Psoas muscle (tissue), 8 donors: ENCODE data around the gene PLXNC1. TPM values are rescaled to one million over a fixed set of nuclear protein-coding genes. Genes with fewer than 3 reads are reported as not detected.

Experiments
- ATAC-seq, 4 donors: fragments of 200-7000 bp; cut with Tn5 transposase; one replicate each; pipeline ENCODE4 v1.9.1; 2020; ENCODE audit warnings: moderate library complexity in 3 of 4, mild to moderate bottlenecking in 2 of 4
- DNase-seq, 2 donors: peaks; one replicate each; pipeline ENCODE4 v3.0.0-alpha.2; 2020
- H3K27ac ChIP-seq: fragments of 200-600 bp; one replicate; pipeline ENCODE4 v1.8.0; 2022
- H3K27me3 ChIP-seq, 3 donors: fragments of 200-600 bp in 1 of 3; one replicate each; pipeline versions ENCODE4 v1.6.1 to v1.8.0; 2013 to 2022; ENCODE audit warnings: low read length in 2 of 3, mild to moderate bottlenecking in 2 of 3, moderate library complexity in 1 of 3; ENCODE audit not compliant: insufficient read depth in 3 of 3
- H3K36me3 ChIP-seq, 2 donors: fragments of 200-600 bp in 1 of 2; one replicate each; pipeline versions ENCODE4 v1.6.1 to v1.8.0; 2013 to 2022; ENCODE audit warnings: low read depth in 1 of 2, mild to moderate bottlenecking in 1 of 2, moderate library complexity in 1 of 2; ENCODE audit not compliant: insufficient read depth in 1 of 2
- H3K4me1 ChIP-seq: fragments of 200-600 bp; one replicate; pipeline ENCODE4 v1.8.0; 2022
- H3K4me3 ChIP-seq: fragments of 200-600 bp; one replicate; pipeline ENCODE4 v1.8.0; 2022; ENCODE audit warnings: mild to moderate bottlenecking
- H3K9me3 ChIP-seq: fragments of 200-600 bp; one replicate; pipeline ENCODE4 v1.8.0; 2022
- WGBS, 3 donors: extraction: QIAGEN DNeasy Blood & Tissue Kit; methylation state at CpG; one replicate each; pipeline versions ENCODE4 v1.1.6 to v1.1.7; 2013; 5-methylcytosine and 5-hydroxymethylcytosine counted together
- intact Hi-C, 2 donors: fragments of 100-400 bp; cut with DNase I; formaldehyde crosslinking; loops; one replicate each; pipeline versions ENCODE4 v1.11.0 to v1.14.2; 2022
- polyA plus RNA-seq, 3 donors: library from polyadenylated mRNA; stranded (reverse); fragments of 200-250 nt; gene quantifications; one replicate each; pipeline ENCODE4 v1.2.3, GENCODE V29; 2013
- total RNA-seq, 4 donors: library from RNA; stranded (reverse); fragmentation: NEBNext Ultra II Directional in 2 of 4; extraction: Animal tissue kit (Norgen Biotek cat#: 25700) in 2 of 4; gene quantifications; one replicate each; pipeline versions ENCODE4 v1.2.1 to v1.2.4, GENCODE V29; 2021 to 2023
- TF ChIP-seq, protein P1 (sequence below): fragments of 200-600 bp; IDR thresholded peaks from one replicate; pipeline ENCODE4 v1.8.0; 2022; ENCODE audit warnings: antibody characterized with exemption
- donor health status: healthy with polysubstance abuse.
- donor health status: DM: no; HTN: no; CAD: no; lungs with moderate emphysema.
- donor health status: Bipolar disorder and iron deficiency.
- donor health status: healthy.
- donor health status: DM: yes; HTN: yes; CAD: no.
- donor health status: DM: no; HTN: no; CAD: no.
- donor health status: DM: no; HTN: no; CAD: no.
- donor health status: DM: yes; HTN: yes; CAD: no.

PLXNC1 gene
- total and polyA plus RNA-seq, 7 donors: 0.18 to 4.0 (median 0.52) TPM

DNA sequence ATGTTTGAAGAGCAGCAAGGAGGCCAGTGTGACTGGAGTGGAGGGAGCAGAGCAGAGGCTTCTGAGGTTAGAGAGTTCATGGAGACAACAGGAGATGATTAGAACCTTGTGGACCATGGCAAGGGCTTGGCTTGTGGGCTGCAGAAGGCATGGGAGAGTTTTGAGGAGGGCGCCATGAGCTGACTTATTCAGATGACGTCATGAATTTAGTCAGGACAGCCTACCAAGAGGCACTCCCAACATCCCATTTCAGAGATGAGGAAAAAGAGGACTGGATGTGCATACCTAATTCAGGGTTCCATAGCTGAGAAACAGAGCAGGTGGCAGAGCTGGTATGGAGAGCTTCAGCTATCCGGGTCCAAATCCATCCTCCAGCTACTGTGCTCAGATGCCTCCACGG is 101.8 kb downstream of the PLXNC1 start:
- intact Hi-C loops: no loop called here
- Histone ChIP-seq H3K27me3 (no peaks in the 10 kb centered on the region), H3K4me1 (no peaks in the 10 kb centered on the region), H3K27ac (no peak overlapping the region), H3K9me3 (no peaks in the 10 kb centered on the region), H3K36me3 (no peaks in the 10 kb centered on the region), H3K4me3 (no peak overlapping the region)
- TF ChIP-seq, protein P1, sequence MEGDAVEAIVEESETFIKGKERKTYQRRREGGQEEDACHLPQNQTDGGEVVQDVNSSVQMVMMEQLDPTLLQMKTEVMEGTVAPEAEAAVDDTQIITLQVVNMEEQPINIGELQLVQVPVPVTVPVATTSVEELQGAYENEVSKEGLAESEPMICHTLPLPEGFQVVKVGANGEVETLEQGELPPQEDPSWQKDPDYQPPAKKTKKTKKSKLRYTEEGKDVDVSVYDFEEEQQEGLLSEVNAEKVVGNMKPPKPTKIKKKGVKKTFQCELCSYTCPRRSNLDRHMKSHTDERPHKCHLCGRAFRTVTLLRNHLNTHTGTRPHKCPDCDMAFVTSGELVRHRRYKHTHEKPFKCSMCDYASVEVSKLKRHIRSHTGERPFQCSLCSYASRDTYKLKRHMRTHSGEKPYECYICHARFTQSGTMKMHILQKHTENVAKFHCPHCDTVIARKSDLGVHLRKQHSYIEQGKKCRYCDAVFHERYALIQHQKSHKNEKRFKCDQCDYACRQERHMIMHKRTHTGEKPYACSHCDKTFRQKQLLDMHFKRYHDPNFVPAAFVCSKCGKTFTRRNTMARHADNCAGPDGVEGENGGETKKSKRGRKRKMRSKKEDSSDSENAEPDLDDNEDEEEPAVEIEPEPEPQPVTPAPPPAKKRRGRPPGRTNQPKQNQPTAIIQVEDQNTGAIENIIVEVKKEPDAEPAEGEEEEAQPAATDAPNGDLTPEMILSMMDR: no peak
- ATAC-seq (no peak), DNase-seq (no peak)
- WGBS, 3 donors: 89 to 95% (median 90%) methylated on average over 4 of the region's 4 CpGs

DNA sequence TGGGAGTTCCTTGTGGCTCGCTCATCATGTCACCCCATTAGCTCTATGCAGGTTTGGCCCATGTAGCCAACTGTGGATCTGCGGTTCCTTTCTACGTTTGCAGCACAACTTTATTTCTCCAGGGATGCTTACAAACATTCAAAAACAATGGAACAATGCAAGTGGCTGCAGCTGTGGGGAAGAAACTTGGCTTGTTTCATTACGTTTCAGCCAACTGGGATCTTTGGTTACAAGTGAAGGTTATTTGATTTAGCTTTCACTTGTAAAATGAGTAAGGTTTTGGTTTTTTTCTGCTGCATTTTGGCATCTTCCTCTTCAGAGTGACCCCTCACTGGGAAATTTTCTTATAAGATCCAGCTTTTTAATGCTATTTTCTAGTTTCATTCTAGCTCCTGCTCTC is 105.9 kb downstream of the PLXNC1 start:
- Histone ChIP-seq H3K27ac (peak overlapping the region; percentile 24), H3K9me3 (no peaks in the 10 kb centered on the region), H3K36me3 (no peaks in the 10 kb centered on the region), H3K4me1 (no peaks in the 10 kb centered on the region), H3K27me3 (no peaks in the 10 kb centered on the region), H3K4me3 (peak overlapping the region; percentile 37)
- TF ChIP-seq, protein P1: no peak
- ATAC-seq (peak in 1 of 4 donors; percentile 22), DNase-seq (no peak)
- intact Hi-C loops: no loop called here
- 28 to 33% (median 33%) methylated on average over 4 of the region's 4 CpGs for WGBS, 3 donors

DNA sequence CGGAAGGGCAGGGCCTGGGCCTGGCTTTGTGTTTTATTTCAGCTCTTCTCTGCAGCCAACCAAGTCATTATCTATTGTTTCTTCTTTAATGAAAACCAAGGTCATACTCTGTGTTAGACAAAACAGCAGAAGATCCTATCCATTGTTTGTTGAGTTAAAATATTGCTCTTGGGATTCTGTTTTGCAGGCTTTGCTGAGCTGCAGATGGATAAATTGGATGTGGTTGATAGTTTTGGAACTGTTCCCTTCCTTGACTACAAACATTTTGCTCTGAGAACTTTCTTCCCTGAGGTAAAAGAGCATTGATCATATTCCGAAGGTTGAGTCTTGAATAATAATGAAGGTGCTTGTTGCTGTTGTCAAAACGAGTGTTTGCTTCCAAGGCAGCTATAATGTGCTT is 106.6 kb downstream of the PLXNC1 start:
- Histone ChIP-seq H3K36me3 (no peaks in the 10 kb centered on the region), H3K27ac (peak overlapping the region; percentile 24), H3K4me3 (peak overlapping the region; percentile 37), H3K4me1 (no peaks in the 10 kb centered on the region), H3K27me3 (no peaks in the 10 kb centered on the region), H3K9me3 (no peaks in the 10 kb centered on the region)
- no peak for DNase-seq
- intact Hi-C loops: no loop called here
- TF ChIP-seq, protein P1: no peak
- ATAC-seq: no peak
- WGBS, 3 donors: 53 to 66% (median 59%) methylated on average over 3 of the region's 3 CpGs

DNA sequence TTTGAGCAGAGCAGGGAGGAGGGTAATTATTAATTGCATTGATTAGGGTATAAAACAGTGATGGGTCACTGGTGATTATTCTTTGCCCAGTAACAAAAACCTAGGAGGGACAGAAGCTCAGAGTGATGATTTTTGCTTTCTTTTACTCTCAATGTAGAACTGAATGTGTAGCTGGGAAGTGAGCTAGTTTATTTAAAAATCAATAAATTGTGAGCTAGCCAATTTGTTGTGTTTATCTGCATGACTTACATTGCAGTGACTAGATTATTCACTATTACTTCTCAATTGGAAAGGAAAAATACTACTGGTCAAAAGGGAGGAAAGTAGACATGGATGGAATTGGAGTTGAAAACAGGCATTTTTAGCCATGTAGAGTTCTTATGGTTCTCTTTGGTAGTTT is 107.1 kb downstream of the PLXNC1 start:
- intact Hi-C loops: no loop called here
- no peaks in the 10 kb centered on the region for H3K4me1 ChIP-seq
- H3K9me3 ChIP-seq: no peaks in the 10 kb centered on the region
- H3K27ac ChIP-seq: peak overlapping the region; percentile 24
- DNase-seq (no peak), ATAC-seq (no peak)
- TF ChIP-seq, protein P1: no peak
- H3K36me3 ChIP-seq: no peaks in the 10 kb centered on the region
- no peaks in the 10 kb centered on the region for H3K27me3 ChIP-seq
- H3K4me3 ChIP-seq: peak overlapping the region; percentile 37

DNA sequence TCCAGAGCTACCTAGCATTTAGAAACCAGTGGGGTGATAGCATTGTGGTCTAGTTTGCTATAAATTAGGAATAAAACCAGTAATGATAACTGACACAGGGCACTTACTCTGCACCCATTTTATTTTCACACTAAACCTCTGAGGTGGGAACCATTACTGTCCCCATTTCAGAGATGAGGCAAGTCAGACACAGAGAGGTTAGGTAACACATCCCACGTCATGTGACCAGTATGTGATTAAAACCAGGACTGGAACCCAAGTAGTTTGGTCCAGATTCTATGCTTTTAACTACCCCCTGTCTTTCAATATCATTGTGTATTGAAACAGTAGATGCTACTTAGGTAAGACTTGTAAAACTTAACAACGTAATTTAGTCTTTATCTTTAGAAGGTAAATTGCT is 110.2 kb downstream of the PLXNC1 start:
- no peak for ATAC-seq
- H3K9me3 ChIP-seq: no peaks in the 10 kb centered on the region
- peaks cover 22% of the 10 kb centered on the region for H3K4me1 ChIP-seq
- intact Hi-C loops: no loop called here
- no peaks in the 10 kb centered on the region for H3K27me3 ChIP-seq
- 95% methylated on average over 2 of the region's 2 CpGs for WGBS, 3 donors
- H3K4me3 ChIP-seq: no peak overlapping the region
- TF ChIP-seq, protein P1: no peak
- H3K36me3 ChIP-seq: no peaks in the 10 kb centered on the region
- H3K27ac ChIP-seq: no peak overlapping the region
- DNase-seq: no peak
